Measurements from ENCODE around the gene EXOC7. TPM values are rescaled to one million over a fixed set of nuclear protein-coding genes. Genes with fewer than 3 reads are reported as not detected.

EXOC7 gene
- total RNA-seq, 5 donors from 2014 or later (not counting 1 experiment from before 2014, with no cell fraction given), result 119 to 181 (median 156) TPM

- Mint-ChIP-seq H3K9me3 (no peaks in the 10 kb centered on the region), H3K4me1 (peaks cover 76 to 80% (median 79%) of the 10 kb centered on the region in 3 donors), H3K27ac (peak overlapping the region; percentile 96 to 99), H3K27me3 (no peaks in the 10 kb centered on the region), H3K36me3 (peaks cover 45% of the 10 kb centered on the region), H3K4me3 (no peak overlapping the region)
- Histone ChIP-seq H3K27ac (ENCODE audit: low read length) (no peak overlapping the region), H3K4me3 (ENCODE audit: control insufficient read depth in 1 of 2, extremely low read depth in 1 of 2, low read length in 1 of 2) (no peak overlapping the region), H3K4me1 (ENCODE audit: control insufficient read depth in 1 of 2, extremely low read depth in 1 of 2, insufficient read depth in 2 of 2, low read length in 2 of 2) (peaks cover 48 to 71% of the 10 kb centered on the region in 2 experiments), H3K36me3 (ENCODE audit: control insufficient read depth in 2 of 2, extremely low read depth in 1 of 2, insufficient read depth in 1 of 2, low read length in 1 of 2) (peaks cover 0 to 17% of the 10 kb centered on the region in 2 donors), H3K9me3 (no peaks in the 10 kb centered on the region), H3K27me3 (replicated peaks in 1 of 2; ENCODE audit: control insufficient read depth in 2 of 2, extremely low read depth in 1 of 2, insufficient read depth in 2 of 2, low read length in 1 of 2) (no peaks in the 10 kb centered on the region)
- ChIA-PET CTCF (no interaction called here), POLR2A (no interaction called here)
- 97% methylated on average over 10 of the region's 10 CpGs for WGBS (ENCODE audit: insufficient coverage)
- ATAC-seq (replicated peaks in 1 of 4), result no peak
- no peak for DNase-seq
Observed at GRCh38 chr17:76149214-76149613, 45.6 kb upstream of the EXOC7 start.

- no peak for DNase-seq
- Histone ChIP-seq H3K27ac (ENCODE audit: low read length) (no peak overlapping the region), H3K4me3 (ENCODE audit: control insufficient read depth in 1 of 2, extremely low read depth in 1 of 2, low read length in 1 of 2) (no peak overlapping the region), H3K9me3 (no peaks in the 10 kb centered on the region), H3K4me1 (ENCODE audit: control insufficient read depth in 1 of 2, extremely low read depth in 1 of 2, insufficient read depth in 2 of 2, low read length in 2 of 2) (peaks cover 50 to 71% of the 10 kb centered on the region in 2 experiments), H3K36me3 (ENCODE audit: control insufficient read depth in 2 of 2, extremely low read depth in 1 of 2, insufficient read depth in 1 of 2, low read length in 1 of 2) (peaks cover 0 to 8% of the 10 kb centered on the region in 2 donors), H3K27me3 (replicated peaks in 1 of 2; ENCODE audit: control insufficient read depth in 2 of 2, extremely low read depth in 1 of 2, insufficient read depth in 2 of 2, low read length in 1 of 2) (no peaks in the 10 kb centered on the region)
- no peaks in the 10 kb centered on the region for H3K9me3 Mint-ChIP-seq
- 100% methylated on average over 1 of the region's 1 CpG for WGBS (ENCODE audit: insufficient coverage)
- H3K27me3 Mint-ChIP-seq, result no peaks in the 10 kb centered on the region
- peak overlapping the region; percentile 96 to 98 for H3K27ac Mint-ChIP-seq
- ATAC-seq (replicated peaks in 1 of 4), result no peak
- H3K4me1 Mint-ChIP-seq, result peaks cover 74 to 79% (median 78%) of the 10 kb centered on the region in 3 donors
- H3K36me3 Mint-ChIP-seq, result peaks cover 36% of the 10 kb centered on the region
- CTCF ChIA-PET, result no interaction called here
- POLR2A ChIA-PET, result interaction anchor here in 1 of 2 donors (0.7 kb wide), 1 partner anchor 36 kb away, joined by 6 read pairs; no protein-coding TSS in a partner anchor
- no peak overlapping the region for H3K4me3 Mint-ChIP-seq
Observed at GRCh38 chr17:76148015-76148326, 44.4 kb upstream of the EXOC7 start.

- H3K4me1 ChIP-seq (ENCODE audit: control insufficient read depth in 1 of 2, extremely low read depth in 1 of 2, insufficient read depth in 2 of 2, low read length in 2 of 2), result peaks cover 50 to 71% of the 10 kb centered on the region in 2 experiments
- ATAC-seq (replicated peaks in 1 of 4) (no peak), DNase-seq (no peak)
- H3K9me3 ChIP-seq, result no peaks in the 10 kb centered on the region
- Mint-ChIP-seq H3K27ac (peak overlapping the region; percentile 96 to 98), H3K4me1 (peaks cover 74 to 79% (median 78%) of the 10 kb centered on the region in 3 donors), H3K27me3 (no peaks in the 10 kb centered on the region), H3K9me3 (no peaks in the 10 kb centered on the region), H3K36me3 (peaks cover 31% of the 10 kb centered on the region), H3K4me3 (no peak overlapping the region)
- ChIA-PET CTCF (no interaction called here), POLR2A (no interaction called here)
- H3K4me3 ChIP-seq (ENCODE audit: control insufficient read depth in 1 of 2, extremely low read depth in 1 of 2, low read length in 1 of 2), result no peak overlapping the region
- WGBS (ENCODE audit: insufficient coverage), result 87% methylated on average over 3 of the region's 13 CpGs
- peak overlapping the region; percentile 95 for H3K27ac ChIP-seq (ENCODE audit: low read length)
- no peaks in the 10 kb centered on the region for H3K27me3 ChIP-seq (replicated peaks in 1 of 2; ENCODE audit: control insufficient read depth in 2 of 2, extremely low read depth in 1 of 2, insufficient read depth in 2 of 2, low read length in 1 of 2)
- peaks cover 0 to 8% of the 10 kb centered on the region in 2 donors for H3K36me3 ChIP-seq (ENCODE audit: control insufficient read depth in 2 of 2, extremely low read depth in 1 of 2, insufficient read depth in 1 of 2, low read length in 1 of 2)
Observed at GRCh38 chr17:76147211-76148014, 43.8 kb upstream of the EXOC7 start.

GRCh38 chr17:76146053-76146851 is 42.7 kb upstream of the EXOC7 start:
- Mint-ChIP-seq H3K9me3 (no peaks in the 10 kb centered on the region), H3K27me3 (no peaks in the 10 kb centered on the region), H3K4me1 (peaks cover 74 to 78% (median 78%) of the 10 kb centered on the region in 3 donors), H3K36me3 (peaks cover 19% of the 10 kb centered on the region), H3K4me3 (peak overlapping the region; percentile 22 to 76 (median 43)), H3K27ac (peak overlapping the region; percentile 96 to 98)
- ChIA-PET CTCF (interaction anchor here in 1 of 2 donors (0.6 to 1.5 kb wide), 2 partner anchors 33 to 36 kb away, joined by 3 to 4 read pairs; no protein-coding TSS in a partner anchor), POLR2A (interaction anchor here in 1 of 2 donors (0.5 to 0.8 kb wide), 2 partner anchors 118 to 835 kb away, joined by 5 read pairs; partner anchors contain the start of gene UBALD2)
- Histone ChIP-seq H3K36me3 (ENCODE audit: control insufficient read depth in 2 of 2, extremely low read depth in 1 of 2, insufficient read depth in 1 of 2, low read length in 1 of 2) (peaks cover 0 to 6% of the 10 kb centered on the region in 2 donors), H3K4me1 (ENCODE audit: control insufficient read depth in 1 of 2, extremely low read depth in 1 of 2, insufficient read depth in 2 of 2, low read length in 2 of 2) (peaks cover 43 to 71% of the 10 kb centered on the region in 2 experiments), H3K9me3 (no peaks in the 10 kb centered on the region), H3K27me3 (replicated peaks in 1 of 2; ENCODE audit: control insufficient read depth in 2 of 2, extremely low read depth in 1 of 2, insufficient read depth in 2 of 2, low read length in 1 of 2) (peaks cover 0 to 3% of the 10 kb centered on the region in 2 experiments), H3K27ac (ENCODE audit: low read length) (peak overlapping the region; percentile 95), H3K4me3 (ENCODE audit: control insufficient read depth in 1 of 2, extremely low read depth in 1 of 2, low read length in 1 of 2) (peak overlapping the region in 1 of 2 donors; percentile 12)
- DNase-seq, result peak in 1 of 35 experiments; percentile 52
- ATAC-seq (replicated peaks in 1 of 4), result peak; percentile 1 to 19 (median 8)
- WGBS (ENCODE audit: insufficient coverage), result 90% methylated on average over 12 of the region's 22 CpGs

GRCh38 chr17:76145231-76146052 is 41.9 kb upstream of the EXOC7 start:
- Histone ChIP-seq H3K36me3 (ENCODE audit: control insufficient read depth in 2 of 2, extremely low read depth in 1 of 2, insufficient read depth in 1 of 2, low read length in 1 of 2) (no peaks in the 10 kb centered on the region), H3K9me3 (no peaks in the 10 kb centered on the region), H3K4me1 (ENCODE audit: control insufficient read depth in 1 of 2, extremely low read depth in 1 of 2, insufficient read depth in 2 of 2, low read length in 2 of 2) (peaks cover 48 to 72% of the 10 kb centered on the region in 2 experiments), H3K4me3 (ENCODE audit: control insufficient read depth in 1 of 2, extremely low read depth in 1 of 2, low read length in 1 of 2) (peak overlapping the region in 1 of 2 donors; percentile 12), H3K27me3 (replicated peaks in 1 of 2; ENCODE audit: control insufficient read depth in 2 of 2, extremely low read depth in 1 of 2, insufficient read depth in 2 of 2, low read length in 1 of 2) (peaks cover 0 to 11% of the 10 kb centered on the region in 2 experiments), H3K27ac (ENCODE audit: low read length) (peak overlapping the region; percentile 95)
- H3K36me3 Mint-ChIP-seq, result peaks cover 13% of the 10 kb centered on the region
- WGBS (ENCODE audit: insufficient coverage), result 28% methylated on average over 18 of the region's 25 CpGs
- H3K9me3 Mint-ChIP-seq, result no peaks in the 10 kb centered on the region
- CTCF ChIA-PET, result interaction anchor here in 1 of 2 donors (0.6 to 1.5 kb wide), 3 partner anchors 33 to 348 kb away, joined by 3 to 4 read pairs (median 4); no protein-coding TSS in a partner anchor
- peak; percentile 26 to 77 (median 52) for DNase-seq
- H3K4me1 Mint-ChIP-seq, result peaks cover 73 to 76% (median 74%) of the 10 kb centered on the region in 3 donors
- peak overlapping the region; percentile 22 to 76 (median 68) for H3K4me3 Mint-ChIP-seq
- ATAC-seq (replicated peaks in 1 of 4), result peak; percentile 54 to 65 (median 64)
- POLR2A ChIA-PET, result interaction anchor here in 1 of 2 donors (0.5 to 0.8 kb wide), 5 partner anchors 46 to 957 kb away, joined by 3 to 10 read pairs (median 4); partner anchors contain the start of gene UBALD2
- H3K27ac Mint-ChIP-seq, result peak overlapping the region; percentile 96 to 98
- H3K27me3 Mint-ChIP-seq, result peaks cover 0 to 2% of the 10 kb centered on the region in 2 donors

Measured in T-cell (primary cell).